K562 (cell line): Measurements from ENCODE around the gene KLRF1.

ENCODE experiments used
- ATF2 ChIP-seq: sonication (generic); formaldehyde crosslinking; IDR thresholded peaks from 2 replicates; pipeline ENCODE4 v1.8.1; 2022; ENCODE audit warnings: missing genetic modification reagents
- BACH1 ChIP-seq: fragments of 200-800 bp; sonication (Bioruptor generic); IDR thresholded peaks from 2 replicates; pipeline ENCODE4 v1.6.1; 2016; ENCODE audit warnings: missing genetic modification characterization, missing compliant biosample characterization
- ETS1 ChIP-seq: conservative IDR thresholded peaks from 2 replicates; pipeline ENCODE4 v1.6.1; 2011; ENCODE audit warnings: low read depth, mild to moderate bottlenecking, low read length; ENCODE audit not compliant: control insufficient read depth
- PURB ChIP-seq: sonication (generic); formaldehyde crosslinking; IDR thresholded peaks from 2 replicates; pipeline ENCODE4 v1.9.0; 2021; ENCODE audit warnings: low read depth, mild to moderate bottlenecking, missing genetic modification reagents
- RNF2 ChIP-seq: sonication (generic); IDR thresholded peaks from 2 replicates; pipeline ENCODE4 v1.6.1; 2016
- SETDB1 ChIP-seq: IDR thresholded peaks from one replicate; pipeline ENCODE4 v1.6.1; 2012; ENCODE audit warnings: low read length, control low read depth, inconsistent platforms
- SMAD3 ChIP-seq: fragments of 450-650 bp; formaldehyde crosslinking; conservative IDR thresholded peaks from 2 replicates; pipeline ENCODE4 v1.4.0; 2020; ENCODE audit warnings: mild to moderate bottlenecking
- SP2 ChIP-seq: IDR thresholded peaks from 2 replicates; pipeline ENCODE4 v1.6.1; 2011; ENCODE audit warnings: mild to moderate bottlenecking, low read depth, low read length, moderate library complexity; ENCODE audit not compliant: poor library complexity, severe bottlenecking; ENCODE audit errors: extremely low read depth
- YY1 ChIP-seq, 3 experiments: IDR thresholded peaks; 2 replicates each; pipeline ENCODE4 v1.6.1; 2011; ENCODE audit warnings: low read length in 2 of 3, mild to moderate bottlenecking in 2 of 3, moderate library complexity in 2 of 3, borderline replicate concordance in 1 of 3, control low read depth in 1 of 3, low read depth in 1 of 3; ENCODE audit not compliant: insufficient read depth in 3 of 3, insufficient replicate concordance in 2 of 3, control insufficient read depth in 1 of 3, insufficient read length in 1 of 3; ENCODE audit errors: extremely low read depth in 1 of 3
- ZNF239 ChIP-seq: fragments of 250-450 bp; sonication (Bioruptor Pico); IDR thresholded peaks from 2 replicates; pipeline ENCODE4 v1.4.0; 2020; ENCODE audit warnings: mild to moderate bottlenecking
- TF ChIP-seq, protein P1 (sequence below), 3 experiments: IDR thresholded peaks in 2 of 3; conservative IDR thresholded peaks in 1 of 3; 2 replicates each; pipeline ENCODE4 v1.5.1; 2011 to 2012; ENCODE audit warnings: low read length in 3 of 3, mild to moderate bottlenecking in 3 of 3, control low read depth in 2 of 3, improper control_type of control experiment in 1 of 3, inconsistent platforms in 1 of 3, low read depth in 1 of 3, mixed read lengths in 1 of 3, moderate library complexity in 1 of 3; ENCODE audit not compliant: insufficient read depth in 2 of 3

DNA sequence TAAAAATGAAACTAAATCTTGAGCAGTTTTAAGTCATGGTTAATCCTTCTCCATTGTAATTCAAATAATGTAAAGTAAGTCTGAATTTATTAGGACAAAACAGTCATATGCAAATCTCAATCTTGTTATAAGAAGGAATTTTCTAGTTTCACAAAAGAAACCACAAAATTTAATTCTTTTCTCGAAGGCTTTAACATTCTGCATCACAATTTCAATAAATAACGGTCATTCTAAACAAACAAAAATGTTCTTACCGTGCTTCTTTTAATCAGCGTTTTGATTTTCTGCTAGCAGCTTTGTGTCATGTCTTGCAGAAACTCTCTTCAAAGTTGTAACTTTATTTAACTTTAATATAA lies 41.6 kb downstream of the KLRF1 start:
- TF ChIP-seq PURB (no peak), YY1 (IDR thresholded peaks at IDR 0.05; ENCODE audit: borderline replicate concordance in 1 of 3, control insufficient read depth in 1 of 3, extremely low read depth in 1 of 3, insufficient read depth in 3 of 3, insufficient read length in 1 of 3, insufficient replicate concordance in 2 of 3, low read depth in 1 of 3, low read length in 2 of 3) (no peak), ATF2 (CRISPR knock-in tag) (no peak), BACH1 (no peak), SMAD3 (CRISPR knock-in tag) (no peak), SETDB1 (no peak), ZNF239 (CRISPR knock-in tag) (no peak), SP2 (no peak), RNF2 (no peak), ETS1 (no peak)
- TF ChIP-seq, protein P1, sequence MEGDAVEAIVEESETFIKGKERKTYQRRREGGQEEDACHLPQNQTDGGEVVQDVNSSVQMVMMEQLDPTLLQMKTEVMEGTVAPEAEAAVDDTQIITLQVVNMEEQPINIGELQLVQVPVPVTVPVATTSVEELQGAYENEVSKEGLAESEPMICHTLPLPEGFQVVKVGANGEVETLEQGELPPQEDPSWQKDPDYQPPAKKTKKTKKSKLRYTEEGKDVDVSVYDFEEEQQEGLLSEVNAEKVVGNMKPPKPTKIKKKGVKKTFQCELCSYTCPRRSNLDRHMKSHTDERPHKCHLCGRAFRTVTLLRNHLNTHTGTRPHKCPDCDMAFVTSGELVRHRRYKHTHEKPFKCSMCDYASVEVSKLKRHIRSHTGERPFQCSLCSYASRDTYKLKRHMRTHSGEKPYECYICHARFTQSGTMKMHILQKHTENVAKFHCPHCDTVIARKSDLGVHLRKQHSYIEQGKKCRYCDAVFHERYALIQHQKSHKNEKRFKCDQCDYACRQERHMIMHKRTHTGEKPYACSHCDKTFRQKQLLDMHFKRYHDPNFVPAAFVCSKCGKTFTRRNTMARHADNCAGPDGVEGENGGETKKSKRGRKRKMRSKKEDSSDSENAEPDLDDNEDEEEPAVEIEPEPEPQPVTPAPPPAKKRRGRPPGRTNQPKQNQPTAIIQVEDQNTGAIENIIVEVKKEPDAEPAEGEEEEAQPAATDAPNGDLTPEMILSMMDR (IDR thresholded peaks at IDR 0.05 in 2 of 3, conservative IDR thresholded peaks at IDR 0.05 in 1 of 3; ENCODE audit: insufficient read depth in 2 of 3, low read depth in 1 of 3, low read length in 3 of 3) = no peak
